Lower lobe of right lung (tissue), 2 donors: ENCODE results near the gene SSC4D. TPM values are rescaled to one million over a fixed set of nuclear protein-coding genes. Genes with fewer than 3 reads are reported as not detected.
"Not testable (repeated sequence)": the region's sequence is repeated elsewhere in the genome, so short reads cannot be mapped to it uniquely, and the experiment has no call there.

ENCODE experiments used
- ATAC-seq, 2 donors: fragments of 200-7000 bp; cut with Tn5 transposase; one replicate each; pipeline ENCODE4 v1.9.1; 2020 to 2022; ENCODE audit warnings: mild to moderate bottlenecking in 2 of 2, moderate library complexity in 2 of 2
- DNase-seq: peaks from one replicate; pipeline ENCODE4 v3.0.0-alpha.2; 2020
- H3K27ac ChIP-seq: fragments of 200-600 bp; one replicate; pipeline ENCODE4 v1.8.0; 2022
- H3K27me3 ChIP-seq: fragments of 200-600 bp; one replicate; pipeline ENCODE4 v1.8.0; 2022; ENCODE audit warnings: low read depth
- H3K36me3 ChIP-seq: fragments of 200-600 bp; one replicate; pipeline ENCODE4 v1.8.0; 2022; ENCODE audit warnings: mild to moderate bottlenecking
- H3K4me1 ChIP-seq: fragments of 200-600 bp; one replicate; pipeline ENCODE4 v1.8.0; 2022
- H3K4me3 ChIP-seq: fragments of 200-600 bp; one replicate; pipeline ENCODE4 v1.8.0; 2022; ENCODE audit warnings: mild to moderate bottlenecking
- H3K9me3 ChIP-seq: fragments of 200-600 bp; one replicate; pipeline ENCODE4 v1.8.0; 2022
- intact Hi-C: fragments of 100-400 bp; cut with DNase I; formaldehyde crosslinking; loops from one replicate; pipeline ENCODE4 v1.11.0; 2022
- total RNA-seq: library from RNA; stranded (reverse); fragmentation: NEBNext Ultra II Directional; extraction: Animal tissue kit (Norgen Biotek cat#: 25700); gene quantifications from one replicate; pipeline ENCODE4 v1.2.1, GENCODE V29; 2021
- TF ChIP-seq, protein P1 (sequence below): fragments of 200-600 bp; IDR thresholded peaks from one replicate; pipeline ENCODE4 v1.8.0; 2022; ENCODE audit warnings: antibody characterized with exemption, mild to moderate bottlenecking
- donor health status: DM: no; HTN: yes; CAD: no; lungs with severe emphysema.

Gene SSC4D
- total RNA-seq, 1 donor from 2014 or later, result 1.7 TPM

DNA sequence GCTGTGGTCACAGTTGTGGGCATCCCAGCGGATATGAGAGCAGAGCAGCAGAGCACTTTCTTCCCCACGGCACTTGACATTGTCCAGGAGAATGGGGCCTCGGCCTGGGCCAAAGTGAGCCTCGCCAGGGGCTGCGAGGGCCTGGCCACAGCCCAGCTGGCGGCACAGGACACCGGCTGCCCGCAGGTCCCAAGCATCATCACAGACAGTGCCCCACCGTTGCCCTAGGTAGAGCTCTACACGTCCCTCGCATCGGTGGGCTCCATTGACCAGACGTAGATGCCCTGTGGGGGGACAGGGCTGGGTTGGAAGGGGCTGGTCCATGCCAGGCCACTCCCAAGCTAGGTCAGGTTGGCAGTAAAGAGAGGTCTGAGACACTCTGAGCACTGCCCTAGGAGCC is 19.4 kb downstream of the SSC4D start:
- no peak for ATAC-seq
- TF ChIP-seq, protein P1, sequence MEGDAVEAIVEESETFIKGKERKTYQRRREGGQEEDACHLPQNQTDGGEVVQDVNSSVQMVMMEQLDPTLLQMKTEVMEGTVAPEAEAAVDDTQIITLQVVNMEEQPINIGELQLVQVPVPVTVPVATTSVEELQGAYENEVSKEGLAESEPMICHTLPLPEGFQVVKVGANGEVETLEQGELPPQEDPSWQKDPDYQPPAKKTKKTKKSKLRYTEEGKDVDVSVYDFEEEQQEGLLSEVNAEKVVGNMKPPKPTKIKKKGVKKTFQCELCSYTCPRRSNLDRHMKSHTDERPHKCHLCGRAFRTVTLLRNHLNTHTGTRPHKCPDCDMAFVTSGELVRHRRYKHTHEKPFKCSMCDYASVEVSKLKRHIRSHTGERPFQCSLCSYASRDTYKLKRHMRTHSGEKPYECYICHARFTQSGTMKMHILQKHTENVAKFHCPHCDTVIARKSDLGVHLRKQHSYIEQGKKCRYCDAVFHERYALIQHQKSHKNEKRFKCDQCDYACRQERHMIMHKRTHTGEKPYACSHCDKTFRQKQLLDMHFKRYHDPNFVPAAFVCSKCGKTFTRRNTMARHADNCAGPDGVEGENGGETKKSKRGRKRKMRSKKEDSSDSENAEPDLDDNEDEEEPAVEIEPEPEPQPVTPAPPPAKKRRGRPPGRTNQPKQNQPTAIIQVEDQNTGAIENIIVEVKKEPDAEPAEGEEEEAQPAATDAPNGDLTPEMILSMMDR, result no peak
- Histone ChIP-seq H3K4me3 (no peak overlapping the region), H3K4me1 (peaks cover 11% of the 10 kb centered on the region), H3K27me3 (no peaks in the 10 kb centered on the region), H3K27ac (no peak overlapping the region), H3K36me3 (no peaks in the 10 kb centered on the region), H3K9me3 (no peaks in the 10 kb centered on the region)
- intact Hi-C loops, result no loop called here
- no peak for DNase-seq

DNA sequence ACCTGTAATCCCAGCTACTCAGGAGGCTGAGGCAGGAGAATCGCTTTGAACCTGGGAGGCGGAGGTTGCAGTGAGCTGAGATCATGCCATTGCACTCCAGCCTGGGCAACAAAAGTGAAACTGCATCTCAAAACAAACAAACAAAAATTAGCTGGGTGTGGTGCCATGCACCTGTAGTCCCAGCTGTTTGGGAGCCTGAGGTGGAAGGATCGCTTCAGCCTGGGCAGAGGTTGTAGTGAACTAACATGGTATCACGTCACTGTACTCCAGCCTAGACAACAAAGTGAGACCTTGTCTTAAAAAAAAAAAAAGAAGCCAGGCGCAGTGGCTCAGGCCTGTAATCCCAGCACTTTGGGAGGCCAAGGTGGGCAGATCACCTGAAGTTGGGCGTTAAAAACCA is 21.7 kb downstream of the SSC4D start:
- H3K4me3 ChIP-seq, ATAC-seq, DNase-seq, H3K27me3 ChIP-seq, H3K4me1 ChIP-seq, H3K36me3 ChIP-seq, intact Hi-C loops, H3K9me3 ChIP-seq, H3K27ac ChIP-seq: not testable (repeated sequence)

DNA sequence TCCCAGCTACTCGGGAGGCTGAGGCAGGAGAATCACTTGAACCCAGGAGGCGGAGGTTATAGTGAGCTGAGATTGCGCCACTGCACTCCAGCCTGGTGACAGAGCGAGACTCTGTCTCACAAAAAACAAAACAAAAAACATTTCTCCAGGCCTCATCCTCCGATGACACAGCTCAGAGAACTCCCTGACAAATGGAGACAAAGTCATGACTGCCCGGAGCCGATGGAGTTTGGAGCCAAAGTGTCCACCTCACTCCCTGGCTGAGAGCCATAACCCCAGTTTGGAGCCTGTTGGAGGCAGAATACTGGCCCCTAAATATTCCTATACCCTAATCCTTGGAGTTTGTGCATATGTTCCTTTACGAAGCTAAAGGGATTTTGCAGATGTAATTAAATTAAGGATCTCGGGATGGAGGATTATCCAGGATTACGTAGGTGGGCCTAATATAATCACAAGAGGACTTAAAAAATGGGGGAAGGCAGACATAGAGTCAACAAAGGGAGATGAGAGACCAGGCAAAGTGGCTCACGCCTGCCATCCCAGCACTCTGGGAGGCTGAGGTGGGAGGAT is 22.7 kb downstream of the SSC4D start:
- Histone ChIP-seq H3K27ac (no peak overlapping the region), H3K4me3 (no peak overlapping the region), H3K4me1 (peaks cover 4% of the 10 kb centered on the region), H3K36me3 (no peaks in the 10 kb centered on the region), H3K9me3 (no peaks in the 10 kb centered on the region), H3K27me3 (no peaks in the 10 kb centered on the region)
- intact Hi-C loops, result no loop called here
- no peak for DNase-seq
- no peak for ATAC-seq
- TF ChIP-seq, protein P1, result no peak

- no peak for DNase-seq
- H3K4me1 ChIP-seq, result peaks cover 21% of the 10 kb centered on the region
- H3K27ac ChIP-seq, result no peak overlapping the region
- no peak overlapping the region for H3K4me3 ChIP-seq
- intact Hi-C loops, result no loop called here
- no peaks in the 10 kb centered on the region for H3K27me3 ChIP-seq
- no peak for ATAC-seq
- no peaks in the 10 kb centered on the region for H3K9me3 ChIP-seq
- H3K36me3 ChIP-seq, result no peaks in the 10 kb centered on the region
- TF ChIP-seq, protein P1, result no peak
These were observed 26.2 kb downstream of the SSC4D start for GRCh38 chr7:76383089-76383944.

DNA sequence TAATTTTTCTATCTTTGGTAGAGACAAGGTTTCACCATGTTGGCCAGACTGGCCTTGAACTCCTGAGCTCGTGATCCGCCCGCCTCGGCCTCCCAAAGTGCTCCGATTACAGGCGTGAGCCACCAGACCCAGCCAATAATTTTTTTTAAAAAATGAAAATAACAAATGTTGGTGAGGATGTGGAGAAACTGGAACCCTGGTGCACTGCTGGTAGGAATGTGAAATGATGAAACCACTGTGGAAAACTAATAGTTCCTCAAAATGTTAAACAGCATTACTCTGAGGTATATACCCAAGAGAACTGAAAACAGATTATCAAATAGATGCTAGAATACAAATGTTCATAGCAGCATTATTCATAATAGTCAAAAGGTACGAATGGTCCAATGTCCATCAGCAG is 27.7 kb downstream of the SSC4D start:
- TF ChIP-seq, protein P1, result no peak
- Histone ChIP-seq H3K4me1 (peaks cover 21% of the 10 kb centered on the region), H3K27me3 (no peaks in the 10 kb centered on the region), H3K36me3 (no peaks in the 10 kb centered on the region), H3K4me3 (no peak overlapping the region), H3K9me3 (no peaks in the 10 kb centered on the region), H3K27ac (no peak overlapping the region)
- ATAC-seq (no peak), DNase-seq (no peak)
- intact Hi-C loops, result no loop called here

DNA sequence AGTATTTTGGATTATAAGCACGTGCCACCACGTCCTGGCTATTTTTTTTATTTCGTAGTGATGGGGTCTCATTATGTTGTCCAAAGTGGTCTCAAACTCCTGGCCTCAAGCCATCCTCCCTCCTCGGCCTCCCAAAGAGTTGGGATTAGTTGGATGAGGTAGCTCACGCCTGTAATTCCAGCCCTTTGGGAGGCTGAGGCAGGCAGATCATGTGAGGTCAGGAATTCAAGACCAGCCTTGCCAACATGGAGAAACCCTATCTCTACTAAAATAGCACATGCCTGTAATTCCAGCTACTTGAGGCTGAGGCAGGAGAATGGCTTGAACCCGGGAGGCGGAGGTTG is 28.9 kb downstream of the SSC4D start:
- Histone ChIP-seq H3K4me3 (peak overlapping the region; percentile 51), H3K9me3 (no peaks in the 10 kb centered on the region), H3K27ac (peak overlapping the region; percentile 86), H3K27me3 (no peaks in the 10 kb centered on the region), H3K4me1 (peaks cover 21% of the 10 kb centered on the region), H3K36me3 (no peaks in the 10 kb centered on the region)
- intact Hi-C loops, result no loop called here
- DNase-seq, result no peak
- no peak for ATAC-seq
- TF ChIP-seq, protein P1, result no peak
